Tongue (tissue), 2 donors: ENCODE measurements around the gene DPEP3. TPM values are rescaled to one million over a fixed set of nuclear protein-coding genes. Genes with fewer than 3 reads are reported as not detected.

ENCODE experiments used
- DNase-seq: peaks from one replicate; pipeline ENCODE4 v3.0.0-alpha.2; 2015
- total RNA-seq: library from RNA; depleted of rRNA; stranded (reverse); fragments of >200 nt; gene quantifications from one replicate; pipeline ENCODE4 v1.2.3, GENCODE V29; 2014

Gene DPEP3
- total RNA-seq, 1 donor from 2014 or later = not detected

DNA sequence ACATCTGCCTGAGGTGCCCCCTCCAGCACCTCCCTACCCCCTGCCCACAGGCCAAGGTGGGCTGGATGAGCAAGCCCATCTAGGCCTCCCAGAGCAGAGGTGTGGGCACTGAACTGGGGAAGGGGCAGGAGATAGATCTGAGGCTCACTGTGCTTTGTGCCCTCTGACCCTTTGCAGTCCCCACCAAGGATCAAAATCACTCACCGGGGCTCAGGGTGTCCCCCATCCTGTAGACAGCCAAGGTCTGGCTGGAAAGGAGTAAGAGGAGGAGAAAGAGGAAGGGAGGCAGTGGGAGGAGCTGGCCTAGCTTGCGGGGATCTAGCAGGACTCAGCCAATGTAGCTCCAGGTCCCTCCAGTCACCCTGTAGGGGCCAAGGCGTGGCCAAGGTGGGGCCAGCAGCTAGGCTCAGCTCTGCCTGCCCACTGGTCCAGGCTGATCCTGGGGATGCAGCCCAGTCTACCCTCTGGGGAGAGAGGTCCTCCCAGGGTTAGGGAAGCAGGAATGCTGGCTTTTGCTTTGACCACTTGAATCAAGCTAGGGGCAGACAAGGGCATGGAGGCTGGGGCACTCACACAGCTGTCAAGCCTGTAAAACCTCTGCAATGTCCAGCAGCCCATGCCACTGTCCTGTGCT is 13.6 kb downstream of the DPEP3 start:
- no peak for DNase-seq

DNA sequence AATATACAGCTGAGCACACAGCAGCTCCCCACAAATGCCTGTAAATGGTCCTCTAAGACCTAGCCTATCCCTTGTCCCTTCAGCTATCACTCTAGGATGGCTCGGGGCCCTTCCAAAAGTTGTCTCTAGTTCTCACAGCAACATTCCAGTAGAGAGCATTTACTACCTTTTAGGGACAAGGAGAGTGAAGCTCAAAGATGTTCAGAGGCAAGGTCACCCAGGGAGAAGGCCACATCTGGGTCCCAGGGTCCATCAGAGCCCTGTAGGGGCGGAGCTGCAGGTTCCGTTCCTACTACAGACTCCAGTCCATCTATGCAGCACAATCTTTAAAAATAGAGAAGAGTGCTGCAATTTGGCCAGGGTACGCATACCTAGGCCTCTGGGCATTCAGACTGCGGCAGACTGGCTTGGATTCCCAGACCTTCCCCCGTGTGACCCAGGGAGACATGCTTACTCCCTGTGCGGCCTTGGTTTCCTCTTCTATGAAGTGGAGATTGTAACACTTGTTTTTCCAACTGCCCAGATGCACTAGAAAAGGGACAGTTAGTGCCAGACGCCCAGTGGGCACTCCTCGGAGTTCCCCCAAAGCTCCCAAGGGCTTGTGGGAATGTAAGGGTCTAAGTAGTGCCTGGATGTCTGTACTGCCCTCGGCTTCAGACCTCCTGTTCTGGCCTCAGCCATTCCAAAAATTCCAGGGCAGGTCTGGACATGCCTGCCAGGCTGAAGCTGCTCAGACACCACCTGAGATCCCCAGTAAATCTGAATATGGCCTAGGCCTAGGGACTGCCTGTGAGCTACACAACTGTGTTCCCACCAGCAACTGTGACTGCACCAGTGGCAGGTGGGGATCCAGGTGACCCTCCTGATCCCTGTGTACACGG is 14.4 kb downstream of the DPEP3 start:
- DNase-seq = no peak

DNA sequence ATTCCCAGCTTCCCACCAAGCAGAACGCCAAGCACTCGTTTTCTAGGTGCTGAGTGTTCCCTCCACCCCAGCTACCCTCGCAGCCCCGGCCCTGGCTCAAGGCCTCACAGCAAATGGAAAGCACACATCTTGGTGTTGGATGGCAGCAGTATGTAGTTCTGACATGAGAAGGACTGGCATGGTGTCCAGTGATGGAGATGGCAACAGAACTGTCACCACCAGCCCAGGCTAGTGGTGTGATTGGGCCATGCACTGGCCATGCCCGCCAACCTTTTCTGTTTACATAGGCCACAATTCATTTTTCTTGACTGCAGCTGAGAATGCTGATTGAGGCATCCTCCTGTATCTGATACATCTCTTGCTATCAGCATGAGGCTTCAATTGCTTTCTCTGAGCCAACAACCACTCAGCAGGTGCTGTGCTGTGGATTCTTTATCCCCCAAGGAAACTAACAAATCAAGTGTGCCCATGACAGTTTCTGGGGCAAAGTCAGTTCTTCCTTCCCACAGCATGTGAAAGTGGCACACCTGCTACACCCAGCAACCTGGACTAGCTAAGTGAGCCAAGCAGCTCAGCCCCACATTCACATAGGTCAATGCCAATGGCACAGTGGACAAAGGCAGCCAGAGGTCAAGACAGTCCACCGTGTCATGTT is 15.7 kb downstream of the DPEP3 start:
- no peak for DNase-seq

DNA sequence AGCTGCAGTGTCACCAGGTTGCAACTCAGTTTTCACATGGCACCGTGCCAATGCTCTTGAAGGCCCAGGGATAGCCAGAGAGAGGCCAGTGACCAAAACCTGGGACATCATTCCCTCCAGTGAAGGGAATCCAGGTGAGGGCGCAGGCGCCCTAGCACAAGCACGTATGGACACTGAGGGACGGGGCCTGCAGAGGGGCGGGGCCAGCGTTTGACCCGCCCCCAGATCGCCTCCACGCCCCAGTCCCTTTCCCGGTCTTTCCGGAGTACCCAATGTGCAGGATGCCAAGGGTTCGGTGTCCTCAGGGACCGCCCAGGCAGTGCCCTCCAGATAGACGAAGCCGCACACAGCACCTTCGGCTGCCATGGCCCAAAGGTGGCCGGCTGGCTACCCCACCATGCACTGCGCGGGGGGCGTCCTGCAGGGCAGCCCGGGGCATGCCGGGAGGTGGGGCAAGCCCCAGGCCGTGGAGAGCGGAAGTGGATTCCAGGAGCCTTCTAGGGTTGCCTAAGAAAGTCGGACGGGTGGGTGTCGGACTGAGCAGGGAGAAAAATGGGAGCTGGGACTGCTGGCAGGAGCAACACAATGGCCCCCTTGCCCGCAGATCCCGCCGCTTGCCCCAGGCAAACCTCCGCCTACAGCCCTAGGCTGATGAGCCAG is 16.5 kb downstream of the DPEP3 start:
- DNase-seq = peak; percentile 54

DNA sequence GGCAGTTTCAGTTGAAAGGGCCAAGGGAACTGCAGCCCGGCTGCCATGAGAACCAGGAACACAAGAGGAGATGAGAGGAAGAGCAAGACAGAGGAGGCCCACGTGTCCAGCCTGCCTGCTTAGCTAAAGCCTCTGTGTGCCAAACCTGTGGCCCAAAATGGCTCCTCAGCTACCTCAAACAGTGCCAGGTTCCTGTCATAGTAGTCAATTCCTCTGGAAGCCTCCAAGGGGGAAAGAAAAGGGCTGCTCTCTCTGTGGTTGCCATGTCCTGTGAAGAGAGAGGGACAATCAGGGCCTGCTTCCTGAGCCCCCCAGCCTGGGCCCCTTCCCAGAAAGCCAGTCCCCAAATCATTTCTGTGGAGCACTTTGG is 17.0 kb downstream of the DPEP3 start:
- no peak for DNase-seq

DNA sequence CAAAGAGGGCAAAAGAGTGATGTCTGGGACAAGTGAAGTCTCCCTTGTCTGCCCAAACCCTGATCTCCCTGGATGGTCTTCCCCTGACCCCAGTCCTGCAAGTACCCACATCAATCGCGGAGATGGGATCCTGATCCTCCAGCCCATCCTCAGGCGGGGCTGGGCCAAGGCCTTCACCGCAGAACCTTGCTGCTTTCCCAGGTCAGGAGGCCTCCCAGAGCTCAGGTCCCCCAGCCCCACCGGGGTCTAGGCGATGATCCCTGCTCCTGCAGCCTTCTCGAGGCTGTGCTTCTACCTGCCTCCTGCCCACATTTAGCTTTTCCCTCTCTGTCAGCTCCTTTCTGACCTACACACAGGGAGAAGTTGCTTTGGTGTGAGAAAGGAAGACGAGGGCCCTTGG is 18.2 kb downstream of the DPEP3 start:
- no peak for DNase-seq

DNA sequence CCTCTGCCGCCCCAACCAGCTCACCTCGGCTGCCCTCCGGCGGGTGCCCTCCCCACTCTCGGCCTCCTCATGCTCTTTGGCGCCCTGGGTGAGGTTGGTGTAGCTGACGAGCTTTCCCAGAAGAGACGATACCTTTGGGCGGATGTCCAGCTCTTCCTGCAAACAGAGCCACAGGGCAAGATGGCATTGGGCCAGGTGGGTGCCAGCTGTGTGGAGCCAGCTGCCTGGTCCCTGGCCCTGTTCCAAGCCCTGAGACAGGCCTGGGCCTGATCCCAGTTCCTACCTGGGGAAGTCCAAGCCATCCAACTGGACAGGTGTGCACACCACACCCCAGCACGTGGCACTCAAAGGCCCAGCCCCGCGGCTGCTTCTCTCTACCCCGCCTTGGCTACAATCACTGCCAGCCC is 18.7 kb downstream of the DPEP3 start:
- peak; percentile 66 for DNase-seq

DNA sequence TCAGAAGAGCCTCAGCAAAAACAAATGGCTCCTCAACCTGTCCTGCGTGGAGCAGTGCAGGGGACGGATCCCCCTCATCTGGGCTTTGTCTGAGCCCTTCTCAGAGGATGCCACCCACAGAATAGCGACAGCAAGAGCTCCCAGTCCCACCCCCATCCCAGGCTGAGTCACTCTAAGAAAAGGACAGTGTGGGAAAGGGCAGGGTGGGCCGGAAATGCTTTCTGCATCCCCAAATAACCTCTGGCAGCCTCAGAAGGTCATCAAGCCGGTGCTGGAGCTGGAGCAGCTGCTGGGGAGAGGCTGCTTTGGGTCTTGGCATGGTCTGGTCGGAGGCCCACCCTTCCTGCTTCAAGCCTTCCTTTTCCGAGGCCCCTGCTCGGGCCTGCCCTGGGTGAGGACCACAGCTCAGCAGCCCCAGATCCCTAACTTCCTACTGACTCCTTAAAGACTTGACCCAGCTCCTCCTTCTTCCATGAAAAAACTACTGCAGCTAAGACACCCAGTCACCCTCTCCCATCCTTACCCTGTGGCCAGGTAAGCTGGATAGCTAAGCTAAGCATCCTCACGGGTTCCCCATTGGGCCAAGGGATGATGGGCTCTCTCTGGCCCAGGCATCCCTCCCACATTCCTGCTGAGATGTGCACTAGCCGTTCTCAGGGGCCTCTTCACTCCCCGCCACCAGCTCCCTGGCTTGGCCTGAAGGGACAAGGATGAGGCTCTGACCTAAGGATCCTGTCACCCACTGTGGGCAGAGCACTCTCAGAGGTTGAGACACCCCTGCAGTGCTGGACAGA is 20.6 kb downstream of the DPEP3 start:
- DNase-seq = no peak

DNA sequence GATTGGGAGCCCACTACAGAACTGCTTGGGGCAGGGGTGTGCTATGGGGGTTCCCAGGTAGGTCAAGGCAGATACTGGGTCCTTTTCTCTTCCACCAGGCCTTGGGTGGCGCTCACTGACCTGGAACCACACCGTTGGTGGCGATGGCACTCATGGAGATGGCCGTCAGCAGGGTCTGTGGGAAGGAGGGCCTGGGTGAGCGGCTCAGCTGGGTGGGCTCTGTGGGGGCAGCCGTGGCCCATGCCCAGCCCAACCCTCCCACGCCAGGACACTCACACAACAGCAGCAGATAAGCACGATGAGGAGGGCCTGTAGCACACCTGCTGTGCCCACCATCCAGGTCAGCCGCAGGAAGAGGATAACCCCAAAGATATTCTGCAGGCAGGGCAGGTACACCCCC is 22.7 kb downstream of the DPEP3 start:
- DNase-seq = no peak

DNA sequence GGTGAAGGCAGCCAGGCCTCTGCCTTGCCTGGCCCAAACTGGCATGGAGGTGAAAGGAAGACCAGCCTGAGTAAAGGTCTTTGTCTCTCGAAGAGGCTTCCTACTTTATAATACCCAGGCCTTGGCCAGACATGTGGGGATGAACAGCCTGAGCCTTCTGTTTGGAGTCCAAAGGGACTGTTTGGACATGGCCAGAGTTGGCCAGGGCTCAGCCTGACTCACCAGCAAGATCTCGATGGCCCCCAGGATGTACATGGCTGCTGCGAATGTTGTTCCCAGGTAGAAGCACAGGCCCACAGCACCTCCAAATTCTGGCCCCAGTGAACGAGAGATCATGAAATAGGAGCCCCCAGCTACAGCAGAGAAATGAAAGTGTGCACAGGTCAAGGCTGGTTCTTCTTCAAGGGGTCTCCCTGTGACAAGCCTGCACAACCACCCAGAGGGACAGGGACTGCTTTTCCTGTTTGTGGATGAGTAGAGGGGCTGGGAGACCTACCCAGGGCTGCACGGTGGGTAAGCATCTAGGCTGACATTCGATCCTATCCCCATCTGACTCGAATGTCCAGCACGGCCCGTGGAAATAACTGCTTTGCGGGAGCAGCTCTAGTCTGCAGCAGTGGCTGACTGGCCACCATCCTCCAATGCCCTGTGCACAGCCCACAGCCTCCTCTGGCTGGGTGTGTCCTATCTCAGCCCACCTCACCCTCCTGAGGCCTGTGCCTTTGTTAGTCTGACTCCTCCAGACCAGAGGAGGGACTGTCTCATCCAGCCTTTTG is 25.7 kb downstream of the DPEP3 start:
- DNase-seq = no peak

DNA sequence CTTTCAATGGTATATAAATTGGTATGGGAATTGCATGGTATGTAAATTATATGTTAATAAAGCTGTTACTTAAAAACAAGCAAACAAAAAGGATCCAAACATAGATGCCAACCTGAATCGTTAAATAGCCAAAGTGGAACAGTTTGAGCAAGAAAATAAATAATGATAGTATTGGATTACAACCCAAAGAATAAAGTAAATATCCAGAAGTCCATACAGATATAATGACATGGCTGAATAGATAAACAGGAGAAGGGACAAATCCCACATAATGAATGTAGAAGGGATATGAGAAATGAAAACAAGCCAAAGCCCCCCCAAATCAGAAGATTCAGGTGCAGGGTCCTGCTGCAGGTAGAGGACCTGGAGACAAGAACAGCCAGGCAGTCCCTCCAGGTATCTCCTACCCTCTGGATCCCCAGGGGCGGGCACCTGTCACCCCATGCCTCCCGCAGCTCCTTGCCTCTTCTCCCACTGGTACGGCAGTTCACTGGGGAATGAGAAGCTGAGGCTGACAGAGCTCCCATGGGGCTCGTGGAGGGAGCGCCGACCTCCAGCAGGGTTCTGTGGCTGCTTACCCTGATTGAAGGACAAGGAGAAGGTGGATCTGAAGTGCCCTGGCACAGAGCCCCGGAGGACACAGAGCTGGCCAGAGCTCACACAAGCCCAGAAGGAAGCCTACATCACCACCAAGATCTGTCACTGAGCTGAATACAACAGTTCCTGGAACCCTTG is 26.5 kb downstream of the DPEP3 start:
- DNase-seq = no peak

DNA sequence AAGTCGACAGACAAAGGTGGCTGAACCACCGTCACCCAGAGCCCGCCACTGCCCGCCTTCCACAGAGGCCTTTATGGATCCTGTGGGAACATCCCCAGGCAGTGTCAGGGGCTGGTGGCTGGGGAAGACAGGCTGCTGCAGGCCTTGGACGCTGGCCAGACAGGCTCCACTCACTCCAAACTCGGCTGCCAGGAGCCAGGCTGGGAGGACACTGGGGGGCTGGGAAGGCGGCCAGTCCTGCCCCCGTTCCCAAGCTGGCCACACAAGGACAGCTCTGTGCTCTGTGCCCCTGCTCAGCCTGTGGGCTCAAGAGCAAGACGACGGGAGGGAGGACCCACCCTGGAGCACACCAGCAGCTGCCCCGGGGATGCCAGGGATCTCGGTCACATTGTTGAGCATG is 28.8 kb downstream of the DPEP3 start:
- DNase-seq = no peak

DNA sequence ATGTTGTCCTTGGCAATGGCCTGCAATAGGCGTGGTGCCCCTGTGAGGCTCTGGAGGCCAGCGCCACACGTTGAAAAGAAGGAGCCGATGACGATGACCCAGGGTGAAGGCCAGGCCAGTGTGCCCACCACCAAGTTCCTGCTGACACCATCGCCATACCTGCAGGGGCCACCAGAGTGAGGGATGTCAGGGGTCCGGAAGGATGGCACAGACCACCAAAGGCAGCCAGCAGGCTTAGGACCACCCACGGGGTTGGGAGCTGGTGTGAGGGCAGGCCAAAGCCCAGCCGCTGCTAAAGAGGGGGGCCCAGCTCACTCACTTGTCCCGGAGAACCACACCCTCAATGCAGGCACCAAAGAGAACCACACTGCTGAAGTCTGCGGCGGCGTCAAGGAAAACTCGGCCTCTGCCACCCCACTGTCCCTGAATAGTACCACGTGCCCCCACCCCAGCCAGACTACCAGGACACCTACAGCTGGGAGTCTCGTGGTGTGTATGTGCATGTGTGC is 29.9 kb downstream of the DPEP3 start:
- no peak for DNase-seq

DNA sequence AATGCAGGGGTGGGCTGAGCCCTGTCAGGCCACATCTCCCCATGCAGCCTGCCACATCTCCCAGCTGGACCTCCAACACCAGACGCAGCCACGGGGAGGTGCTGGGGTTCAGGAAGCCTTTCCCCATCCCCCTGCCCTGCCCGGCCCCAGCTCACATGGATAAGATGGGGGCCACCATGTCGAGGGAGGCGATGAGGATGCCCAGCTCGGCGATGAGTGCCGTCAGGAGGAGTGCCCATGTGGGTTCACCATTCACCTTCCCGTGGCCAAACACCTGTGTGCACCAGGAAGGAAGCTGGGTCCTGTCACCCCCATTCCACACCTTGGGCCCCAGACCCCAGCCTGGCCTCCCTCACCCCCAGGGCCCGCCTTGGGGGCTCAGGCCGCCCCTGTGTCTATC is 30.7 kb downstream of the DPEP3 start:
- DNase-seq = no peak

DNA sequence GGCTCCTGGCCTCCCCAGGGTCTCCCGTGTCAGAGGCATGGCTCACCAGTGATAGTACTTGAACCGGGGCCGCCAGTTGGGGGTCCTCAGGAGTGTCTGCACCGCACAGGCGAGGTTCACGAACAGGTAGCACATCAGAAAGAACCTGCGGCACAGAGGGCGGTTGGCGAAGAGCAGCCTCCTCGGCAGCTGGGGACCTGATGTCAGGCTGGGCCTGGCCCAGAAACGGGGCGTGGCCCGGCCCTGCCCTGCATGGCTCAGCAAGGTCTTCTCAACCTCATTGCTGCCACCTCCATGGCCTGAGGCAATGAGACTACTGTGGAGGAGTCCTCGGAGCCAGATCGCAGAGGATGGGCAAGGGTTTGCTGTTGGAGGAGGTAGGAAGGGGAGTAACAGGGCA is 32.3 kb downstream of the DPEP3 start:
- DNase-seq = no peak

DNA sequence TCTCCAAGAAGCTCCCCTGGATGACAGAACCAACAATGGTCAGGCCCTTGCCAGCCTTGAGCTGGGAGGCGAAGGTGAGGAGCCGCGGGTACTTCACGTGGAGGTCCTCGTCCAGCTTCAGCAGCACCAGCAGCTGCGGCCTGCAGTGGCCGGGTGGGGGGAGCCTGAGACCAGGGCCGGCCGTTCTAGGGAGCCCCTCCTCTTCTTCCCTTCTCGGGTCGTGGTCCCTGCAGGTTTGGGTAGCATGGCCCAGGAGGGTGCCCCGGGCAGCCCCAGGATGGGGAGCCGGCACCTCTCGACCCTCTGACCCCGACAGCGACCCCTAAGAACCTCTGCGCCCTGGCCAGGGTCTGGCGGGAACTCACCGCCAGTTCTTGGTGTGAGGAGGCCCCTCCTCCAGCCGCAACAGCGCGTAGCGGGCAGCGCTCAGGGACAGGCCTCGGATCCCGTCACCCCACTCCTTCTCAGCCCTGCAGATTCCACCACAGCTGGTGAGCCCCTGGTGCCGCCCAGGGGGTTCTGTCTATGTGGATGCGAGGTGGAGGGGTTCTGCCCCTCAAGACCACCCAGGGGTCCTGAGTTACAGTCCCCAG is 33.2 kb downstream of the DPEP3 start:
- DNase-seq = no peak

DNA sequence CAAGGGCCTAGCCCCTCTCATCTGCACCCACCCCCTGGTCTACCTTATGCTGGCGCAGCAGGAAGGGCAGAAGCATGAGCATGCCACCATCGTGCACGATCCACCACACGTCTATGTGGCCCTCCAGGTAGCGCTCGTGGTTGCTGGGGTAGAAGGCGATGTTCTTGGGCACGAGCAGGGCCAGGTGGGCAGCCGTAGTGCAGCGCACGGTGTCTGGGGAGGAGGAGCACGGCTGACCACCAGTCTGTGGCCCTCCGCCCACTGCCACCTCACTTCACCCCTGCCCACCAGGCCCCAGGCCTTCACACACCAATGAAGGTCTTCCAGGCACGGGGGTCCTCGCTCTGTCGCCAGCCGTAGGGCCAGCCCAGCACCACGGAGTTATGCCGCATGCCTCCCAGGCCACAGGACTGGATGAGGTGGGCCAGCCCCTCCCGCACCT is 34.1 kb downstream of the DPEP3 start:
- no peak for DNase-seq

DNA sequence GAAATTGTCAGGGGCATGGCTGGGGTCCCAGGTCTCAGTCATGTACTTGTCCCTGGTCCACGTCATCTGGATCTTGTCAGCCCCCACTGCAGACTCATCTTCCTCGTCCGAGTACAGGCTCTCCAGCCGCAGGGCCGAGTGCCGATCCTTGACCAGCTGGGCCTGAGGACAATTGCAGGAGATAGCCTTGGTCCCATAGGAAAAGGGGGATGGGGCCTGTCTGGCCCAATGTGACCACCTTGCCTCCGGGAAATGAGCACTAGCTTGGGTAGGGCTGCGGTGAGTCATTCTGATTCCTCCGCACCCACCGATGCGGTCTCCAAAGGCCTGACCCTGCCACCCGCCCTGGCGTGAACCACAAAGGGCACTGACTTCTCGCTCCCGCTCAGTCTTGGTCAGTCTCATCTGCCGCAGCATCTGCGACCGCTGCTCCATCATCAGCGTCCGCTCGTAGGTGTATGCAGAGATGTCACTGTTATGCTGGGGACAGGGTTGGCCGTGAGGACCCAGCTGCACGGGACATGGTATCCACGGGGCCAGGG is 34.8 kb downstream of the DPEP3 start:
- no peak for DNase-seq

DNA sequence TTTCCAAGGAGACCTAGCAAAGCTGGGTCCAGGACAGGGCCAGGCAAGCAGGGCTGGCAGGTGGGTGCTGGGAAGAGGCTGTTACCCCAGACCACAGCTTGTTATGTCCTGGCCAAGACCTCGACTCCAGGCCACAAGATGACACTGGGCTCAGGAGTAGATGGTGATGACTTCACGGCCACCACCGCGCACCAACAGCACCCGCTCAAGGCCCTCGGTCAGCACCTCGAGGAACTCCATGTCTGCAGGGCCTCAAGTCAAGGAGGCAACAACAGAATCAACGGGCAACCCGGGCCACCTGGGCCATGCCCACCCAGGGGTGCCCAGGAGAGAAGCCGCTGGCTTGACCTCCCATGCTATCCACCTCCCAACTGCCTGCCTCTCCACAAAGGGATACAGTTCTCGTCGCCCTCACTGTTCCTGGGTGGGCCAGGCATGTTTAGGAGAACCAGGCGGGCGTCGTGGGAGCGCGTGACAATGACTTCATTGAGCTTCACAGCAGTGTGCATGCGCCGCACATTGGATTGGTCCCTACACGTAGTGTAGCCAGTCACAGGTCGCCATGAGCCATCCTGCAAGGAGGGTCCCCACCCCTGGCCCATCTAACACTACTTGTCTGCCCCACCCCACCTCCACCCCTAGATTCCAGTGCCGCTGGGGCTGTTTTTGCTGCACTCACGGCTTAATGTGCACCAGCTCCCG is 35.5 kb downstream of the DPEP3 start:
- DNase-seq = no peak
